NB4 (cell line): ENCODE measurements around the gene DCDC2.
A peak's percentile ranks its signal among the peaks of the same experiment; 100 is the strongest.

Source experiments
- DNase-seq: peaks from one replicate; pipeline ENCODE4 v3.0.0; 2010; ENCODE audit warnings: low read depth
- H3K4me3 ChIP-seq: one replicate; pipeline ENCODE4 v1.5.1; 2011; ENCODE audit warnings: mild to moderate bottlenecking, low read depth, low read length, moderate library complexity
- MYC ChIP-seq: IDR thresholded peaks from 2 replicates; pipeline ENCODE4 v1.6.1; 2011; ENCODE audit warnings: low read depth, low read length
- POLR2A ChIP-seq: IDR thresholded peaks from 2 replicates; pipeline ENCODE4 v1.6.1; 2011; ENCODE audit warnings: mild to moderate bottlenecking; ENCODE audit not compliant: insufficient read length; ENCODE audit errors: extremely low read depth
- TF ChIP-seq, protein P1 (sequence below): IDR thresholded peaks from one replicate; pipeline ENCODE4 v1.5.1; 2012; ENCODE audit warnings: low read depth, low read length
- TF ChIP-seq, protein P2 (sequence below): IDR thresholded peaks from 2 replicates; pipeline ENCODE4 v1.6.1; 2011; ENCODE audit warnings: low read depth, low read length

Gene DCDC2

DNA sequence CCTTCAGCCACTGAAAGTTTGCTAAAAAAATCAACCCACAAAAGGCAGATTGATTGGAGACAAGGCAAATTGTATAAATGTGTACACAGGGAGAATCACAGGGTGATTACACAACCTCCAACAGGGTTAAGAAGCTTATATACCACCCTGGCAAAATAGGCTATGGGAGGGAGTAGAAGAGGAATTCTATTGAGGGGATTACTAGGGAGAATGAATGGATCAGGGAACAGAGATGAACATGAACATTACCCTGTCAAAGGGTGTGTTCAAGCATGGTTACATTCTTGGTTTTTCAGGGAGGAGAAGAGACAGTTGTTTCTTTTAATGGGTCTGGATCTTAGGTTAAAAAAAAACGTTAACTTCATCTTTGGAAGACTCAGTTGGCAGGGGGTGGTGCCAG is 39.8 kb upstream of the DCDC2 start:
- no peak for DNase-seq
- H3K4me3 ChIP-seq: no peak overlapping the region
- no peak for TF ChIP-seq POLR2A
- no peak for TF ChIP-seq MYC
- TF ChIP-seq, protein P1, sequence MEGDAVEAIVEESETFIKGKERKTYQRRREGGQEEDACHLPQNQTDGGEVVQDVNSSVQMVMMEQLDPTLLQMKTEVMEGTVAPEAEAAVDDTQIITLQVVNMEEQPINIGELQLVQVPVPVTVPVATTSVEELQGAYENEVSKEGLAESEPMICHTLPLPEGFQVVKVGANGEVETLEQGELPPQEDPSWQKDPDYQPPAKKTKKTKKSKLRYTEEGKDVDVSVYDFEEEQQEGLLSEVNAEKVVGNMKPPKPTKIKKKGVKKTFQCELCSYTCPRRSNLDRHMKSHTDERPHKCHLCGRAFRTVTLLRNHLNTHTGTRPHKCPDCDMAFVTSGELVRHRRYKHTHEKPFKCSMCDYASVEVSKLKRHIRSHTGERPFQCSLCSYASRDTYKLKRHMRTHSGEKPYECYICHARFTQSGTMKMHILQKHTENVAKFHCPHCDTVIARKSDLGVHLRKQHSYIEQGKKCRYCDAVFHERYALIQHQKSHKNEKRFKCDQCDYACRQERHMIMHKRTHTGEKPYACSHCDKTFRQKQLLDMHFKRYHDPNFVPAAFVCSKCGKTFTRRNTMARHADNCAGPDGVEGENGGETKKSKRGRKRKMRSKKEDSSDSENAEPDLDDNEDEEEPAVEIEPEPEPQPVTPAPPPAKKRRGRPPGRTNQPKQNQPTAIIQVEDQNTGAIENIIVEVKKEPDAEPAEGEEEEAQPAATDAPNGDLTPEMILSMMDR: no peak
- TF ChIP-seq, protein P2, sequence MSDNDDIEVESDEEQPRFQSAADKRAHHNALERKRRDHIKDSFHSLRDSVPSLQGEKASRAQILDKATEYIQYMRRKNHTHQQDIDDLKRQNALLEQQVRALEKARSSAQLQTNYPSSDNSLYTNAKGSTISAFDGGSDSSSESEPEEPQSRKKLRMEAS: no peak

DNA sequence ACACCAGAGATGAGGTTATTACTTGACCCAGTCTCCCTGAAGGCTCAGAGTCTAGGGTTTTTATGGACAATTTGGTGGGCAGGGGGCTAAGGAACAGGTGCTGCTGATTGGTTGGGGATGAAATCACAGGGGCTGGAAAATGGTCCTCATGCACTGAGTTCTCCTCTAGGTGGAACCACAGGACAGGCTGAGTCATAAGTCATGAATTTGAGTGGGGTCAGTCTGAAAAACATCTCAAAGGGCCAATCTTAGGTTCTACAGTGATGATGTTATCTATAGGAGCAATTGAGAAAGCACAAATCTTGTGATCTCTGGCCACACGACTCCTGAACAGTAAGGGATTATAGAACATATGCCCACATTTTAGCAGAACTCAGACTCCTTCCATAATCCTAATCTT is 39.0 kb upstream of the DCDC2 start:
- TF ChIP-seq, protein P2: no peak
- TF ChIP-seq, protein P1: no peak
- TF ChIP-seq POLR2A: no peak
- no peak for TF ChIP-seq MYC
- H3K4me3 ChIP-seq: no peak overlapping the region
- no peak for DNase-seq

DNA sequence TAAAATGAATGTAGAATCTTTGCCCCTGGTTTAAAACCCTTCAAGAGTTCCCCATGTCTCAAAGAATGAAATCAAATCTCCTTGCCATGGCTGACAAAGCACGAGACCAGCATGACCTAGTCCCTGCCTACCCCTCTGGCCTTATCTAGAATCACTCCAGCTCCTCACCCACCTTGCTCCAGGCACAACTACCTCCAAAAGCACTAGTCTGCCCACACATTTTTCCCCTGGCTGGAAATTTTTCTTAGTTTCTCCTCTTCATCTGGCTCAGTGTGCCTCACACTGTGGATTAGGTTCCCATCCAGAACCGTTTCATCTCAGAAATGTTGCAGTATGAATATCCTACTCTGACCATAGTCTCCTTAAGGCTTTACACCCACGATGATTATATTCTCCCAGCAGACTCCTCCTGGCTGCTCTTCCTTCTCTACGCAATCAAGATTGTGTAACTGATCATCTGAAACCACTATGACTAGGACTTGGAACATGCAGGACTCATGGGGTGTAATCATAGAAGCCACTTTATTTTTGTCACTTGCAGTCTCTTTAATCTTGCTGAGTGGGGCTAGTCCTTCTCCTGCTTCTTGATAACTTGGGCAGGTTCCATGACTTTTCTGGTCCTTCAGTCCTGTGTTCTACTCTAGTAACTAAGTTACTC is 37.0 kb upstream of the DCDC2 start:
- peak; percentile 80 for DNase-seq
- H3K4me3 ChIP-seq: no peak overlapping the region
- TF ChIP-seq, protein P1: no peak
- TF ChIP-seq POLR2A (no peak), MYC (no peak)
- TF ChIP-seq, protein P2: no peak

DNA sequence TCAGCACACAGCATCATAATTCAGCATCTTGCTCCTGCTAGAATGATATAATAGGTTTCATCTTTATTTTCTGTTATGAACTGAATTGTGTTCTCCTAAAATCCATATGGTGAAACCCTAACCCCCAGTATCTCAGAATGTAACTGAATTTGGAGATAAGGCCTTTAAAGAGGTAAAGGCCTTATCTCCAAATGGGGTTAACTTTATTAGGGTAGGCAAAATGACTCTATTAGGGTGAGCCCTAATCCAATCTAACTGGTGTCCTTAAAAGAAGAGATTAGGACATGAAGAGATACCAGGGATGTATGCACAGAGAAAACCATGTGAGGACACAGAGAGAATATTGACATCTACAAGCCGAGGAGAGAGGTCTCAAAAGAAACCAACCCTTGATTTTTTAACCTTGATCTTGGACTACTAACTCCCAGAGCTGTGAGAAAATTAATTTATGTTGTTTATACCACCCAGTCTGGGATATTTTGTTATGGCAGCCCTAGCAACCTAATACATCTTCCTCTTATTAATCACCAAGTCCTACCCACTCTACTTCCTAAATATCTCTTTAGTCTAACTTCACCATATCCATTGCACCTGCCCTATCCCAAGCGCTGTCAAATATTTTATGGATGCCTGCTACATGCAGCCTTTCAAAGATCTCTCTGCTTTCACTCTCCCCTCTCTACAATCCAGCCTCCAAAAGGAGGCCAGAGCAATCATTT is 36.4 kb upstream of the DCDC2 start:
- no peak overlapping the region for H3K4me3 ChIP-seq
- DNase-seq: no peak
- TF ChIP-seq, protein P2: no peak
- TF ChIP-seq MYC (no peak), POLR2A (no peak)
- TF ChIP-seq, protein P1: no peak

DNA sequence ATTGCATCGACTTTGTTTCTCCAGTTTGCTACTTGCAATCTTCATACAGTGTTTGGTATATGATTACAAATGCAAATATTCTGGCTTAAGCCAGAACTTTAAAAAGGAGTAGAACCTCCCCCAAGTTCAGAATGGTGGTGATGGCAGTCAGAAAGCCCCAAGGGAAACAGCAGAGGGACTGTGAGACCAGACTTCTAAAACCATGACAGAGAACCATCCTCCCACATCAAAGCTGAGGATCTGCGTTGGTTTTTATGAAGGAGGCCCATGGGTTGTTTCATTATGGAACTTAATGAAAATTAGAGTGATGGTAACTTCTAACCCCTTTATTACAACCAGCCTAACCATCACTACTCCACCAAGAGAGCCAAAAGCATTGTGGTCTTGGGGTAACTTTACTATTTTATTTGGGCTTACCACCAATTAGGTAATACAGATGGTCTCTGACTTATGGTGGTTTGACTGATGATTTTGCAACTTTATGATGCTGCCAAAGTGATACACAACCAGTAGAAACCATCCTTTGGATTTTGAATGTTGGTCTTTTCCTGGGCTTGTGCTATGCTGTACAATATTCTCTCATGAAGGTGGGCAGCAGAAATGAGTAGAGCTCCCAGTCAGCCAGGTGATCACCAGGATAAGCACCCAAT is 34.0 kb upstream of the DCDC2 start:
- DNase-seq: peak; percentile 54
- H3K4me3 ChIP-seq: no peak overlapping the region
- TF ChIP-seq POLR2A: no peak
- TF ChIP-seq, protein P2: no peak
- TF ChIP-seq MYC: no peak
- TF ChIP-seq, protein P1: no peak
